Muscle of arm (tissue), 12 donors: ENCODE measurements around the gene SPEM3. TPM values are rescaled to one million over a fixed set of nuclear protein-coding genes. Genes with fewer than 3 reads are reported as not detected.
"Not testable (repeated sequence)": the region's sequence is repeated elsewhere in the genome, so short reads cannot be mapped to it uniquely, and the experiment has no call there.

Source experiments
- DNase-seq: peaks from one replicate; pipeline ENCODE4 v3.0.0-alpha.2; 2013
- polyA plus RNA-seq, 12 donors: library from polyadenylated mRNA; unstranded; fragments of 120-200 nt; gene quantifications; one replicate each; pipeline ENCODE4 v1.2.1, GENCODE V29; 2013; ENCODE audit not compliant: insufficient read length in 12 of 12

The SPEM3 gene
- polyA plus RNA-seq, 12 donors, result not detected

GRCh38 chr17:7442142-7442541 is 13.5 kb downstream of the SPEM3 start:
- no peak for DNase-seq

- no peak for DNase-seq
These were observed 15.1 kb downstream of the SPEM3 start for GRCh38 chr17:7443499-7444485.

GRCh38 chr17:7444682-7445618 is 16.3 kb downstream of the SPEM3 start, which contains the start of gene CHRNB1:
Gene CHRNB1, plus strand, starts transcription at chr17:7445061. Its CDS starts 67 bp downstream, at chr17:7445128.
- DNase-seq, result no peak

- DNase-seq, result no peak
These were observed 16.9 kb downstream of the SPEM3 start for GRCh38 chr17:7445619-7445968.

- no peak for DNase-seq
These were observed 19.8 kb downstream of the SPEM3 start for GRCh38 chr17:7448461-7448860.

GRCh38 chr17:7459961-7460545 is 31.4 kb downstream of the SPEM3 start:
- no peak for DNase-seq

GRCh38 chr17:7460850-7461660 is 32.4 kb downstream of the SPEM3 start:
- DNase-seq, result no peak

GRCh38 chr17:7462474-7463371 is 34.1 kb downstream of the SPEM3 start:
- no peak for DNase-seq

- no peak for DNase-seq
These were observed 34.8 kb downstream of the SPEM3 start for GRCh38 chr17:7463372-7463846.

GRCh38 chr17:7464081-7464480 is 35.4 kb downstream of the SPEM3 start:
- no peak for DNase-seq

GRCh38 chr17:7465597-7466275 is 37.1 kb downstream of the SPEM3 start:
- DNase-seq, result no peak

- no peak for DNase-seq
These were observed 37.6 kb downstream of the SPEM3 start for GRCh38 chr17:7466318-7466638.

GRCh38 chr17:7466639-7467341 is 38.1 kb downstream of the SPEM3 start:
- no peak for DNase-seq

- no peak for DNase-seq
These were observed 38.8 kb downstream of the SPEM3 start for GRCh38 chr17:7467498-7467897.

GRCh38 chr17:7468290-7468689 is 39.6 kb downstream of the SPEM3 start:
- no peak for DNase-seq

GRCh38 chr17:7468804-7469389 is 40.2 kb downstream of the SPEM3 start:
- no peak for DNase-seq

- DNase-seq, result not testable (repeated sequence)
These were observed 41.2 kb downstream of the SPEM3 start for GRCh38 chr17:7469843-7470242.

GRCh38 chr17:7470457-7470973 is 41.9 kb downstream of the SPEM3 start:
- DNase-seq, result not testable (repeated sequence)
